A549 (cell line): ENCODE data around the gene NKX6-1.

Experiments
- CHD2 ChIP-seq: fragments of 150-350 bp; IDR thresholded peaks from 2 replicates; pipeline ENCODE4 v1.6.1; 2014; ENCODE audit warnings: low read length; ENCODE audit not compliant: partially characterized antibody
- CTCF ChIP-seq: fragments of >200 bp; sonication (Bioruptor Twin); formaldehyde crosslinking; IDR thresholded peaks from 3 replicates; pipeline ENCODE4 v1.5.1; 2016
- EP300 ChIP-seq, 2 experiments: fragments of >200 bp; sonication (Bioruptor Twin); formaldehyde crosslinking; IDR thresholded peaks; 2 replicates in 1 of 2; 3 replicates in 1 of 2; pipeline ENCODE4 v1.6.1; 2016 to 2017
- FOSB ChIP-seq: fragments of 250-450 bp; sonication (Bioruptor Pico); IDR thresholded peaks from 2 replicates; pipeline ENCODE4 v1.5.0; 2020; ENCODE audit warnings: mild to moderate bottlenecking, moderate library complexity
- HOXB13 ChIP-seq: fragments of 250-450 bp; sonication (Bioruptor Pico); IDR thresholded peaks from 2 replicates; pipeline ENCODE4 v1.5.0; 2020; ENCODE audit warnings: low read depth, mild to moderate bottlenecking, moderate library complexity
- JUNB ChIP-seq: fragments of >200 bp; sonication (Bioruptor Twin); formaldehyde crosslinking; IDR thresholded peaks from 2 replicates; pipeline ENCODE4 v1.6.1; 2016
- KDM5A ChIP-seq: fragments of 200-600 bp; sonication (generic); IDR thresholded peaks from 2 replicates; pipeline ENCODE4 v1.6.1; 2016; ENCODE audit warnings: antibody characterized with exemption, mild to moderate bottlenecking
- MYC ChIP-seq: IDR thresholded peaks from 2 replicates; pipeline ENCODE4 v1.6.1; 2012; ENCODE audit warnings: mild to moderate bottlenecking, inconsistent platforms, low read length, improper control_type of control experiment, borderline replicate concordance
- NR3C1 ChIP-seq: fragments of >200 bp; sonication (Bioruptor Twin); formaldehyde crosslinking; IDR thresholded peaks from 3 replicates; pipeline ENCODE4 v1.6.1; 2017
- POLR2A ChIP-seq: IDR thresholded peaks from 2 replicates; pipeline ENCODE4 v1.6.1; 2012; ENCODE audit warnings: mild to moderate bottlenecking, low read length
- RAD21 ChIP-seq, 2 experiments: fragments of >200 bp in 1 of 2; sonication (Bioruptor Twin) in 1 of 2; formaldehyde crosslinking in 1 of 2; IDR thresholded peaks in 1 of 2; conservative IDR thresholded peaks in 1 of 2; 2 replicates in 1 of 2; 3 replicates in 1 of 2; pipeline ENCODE4 v1.6.1; 2012 to 2018; ENCODE audit warnings: inconsistent platforms in 1 of 2
- TF ChIP-seq, protein P1 (sequence below): fragments of 150-350 bp; IDR thresholded peaks from 2 replicates; pipeline ENCODE4 v1.6.1; 2014; ENCODE audit warnings: low read depth, mild to moderate bottlenecking, low read length
- TF ChIP-seq, protein P2 (sequence below): fragments of 200-600 bp; sonication (generic); IDR thresholded peaks from 2 replicates; pipeline ENCODE4 v1.6.1; 2016; ENCODE audit warnings: antibody characterized with exemption, mild to moderate bottlenecking, moderate library complexity

GRCh38 chr4:84495118-84495793, 3.8 kb downstream of the NKX6-1 start:
- TF ChIP-seq CTCF: no peak
- TF ChIP-seq JUNB: no peak
- TF ChIP-seq CHD2: no peak
- no peak for TF ChIP-seq EP300 (IDR thresholded peaks at IDR 0.05)
- TF ChIP-seq KDM5A: no peak
- no peak for TF ChIP-seq NR3C1
- no peak for TF ChIP-seq FOSB
- TF ChIP-seq HOXB13 (CRISPR knock-in tag): no peak
- TF ChIP-seq MYC: no peak
- TF ChIP-seq, protein P1, sequence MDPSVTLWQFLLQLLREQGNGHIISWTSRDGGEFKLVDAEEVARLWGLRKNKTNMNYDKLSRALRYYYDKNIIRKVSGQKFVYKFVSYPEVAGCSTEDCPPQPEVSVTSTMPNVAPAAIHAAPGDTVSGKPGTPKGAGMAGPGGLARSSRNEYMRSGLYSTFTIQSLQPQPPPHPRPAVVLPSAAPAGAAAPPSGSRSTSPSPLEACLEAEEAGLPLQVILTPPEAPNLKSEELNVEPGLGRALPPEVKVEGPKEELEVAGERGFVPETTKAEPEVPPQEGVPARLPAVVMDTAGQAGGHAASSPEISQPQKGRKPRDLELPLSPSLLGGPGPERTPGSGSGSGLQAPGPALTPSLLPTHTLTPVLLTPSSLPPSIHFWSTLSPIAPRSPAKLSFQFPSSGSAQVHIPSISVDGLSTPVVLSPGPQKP: no peak
- TF ChIP-seq RAD21 (conservative IDR thresholded peaks at IDR 0.05 in 1 of 2, IDR thresholded peaks at IDR 0.05 in 1 of 2): no peak
- TF ChIP-seq, protein P2, sequence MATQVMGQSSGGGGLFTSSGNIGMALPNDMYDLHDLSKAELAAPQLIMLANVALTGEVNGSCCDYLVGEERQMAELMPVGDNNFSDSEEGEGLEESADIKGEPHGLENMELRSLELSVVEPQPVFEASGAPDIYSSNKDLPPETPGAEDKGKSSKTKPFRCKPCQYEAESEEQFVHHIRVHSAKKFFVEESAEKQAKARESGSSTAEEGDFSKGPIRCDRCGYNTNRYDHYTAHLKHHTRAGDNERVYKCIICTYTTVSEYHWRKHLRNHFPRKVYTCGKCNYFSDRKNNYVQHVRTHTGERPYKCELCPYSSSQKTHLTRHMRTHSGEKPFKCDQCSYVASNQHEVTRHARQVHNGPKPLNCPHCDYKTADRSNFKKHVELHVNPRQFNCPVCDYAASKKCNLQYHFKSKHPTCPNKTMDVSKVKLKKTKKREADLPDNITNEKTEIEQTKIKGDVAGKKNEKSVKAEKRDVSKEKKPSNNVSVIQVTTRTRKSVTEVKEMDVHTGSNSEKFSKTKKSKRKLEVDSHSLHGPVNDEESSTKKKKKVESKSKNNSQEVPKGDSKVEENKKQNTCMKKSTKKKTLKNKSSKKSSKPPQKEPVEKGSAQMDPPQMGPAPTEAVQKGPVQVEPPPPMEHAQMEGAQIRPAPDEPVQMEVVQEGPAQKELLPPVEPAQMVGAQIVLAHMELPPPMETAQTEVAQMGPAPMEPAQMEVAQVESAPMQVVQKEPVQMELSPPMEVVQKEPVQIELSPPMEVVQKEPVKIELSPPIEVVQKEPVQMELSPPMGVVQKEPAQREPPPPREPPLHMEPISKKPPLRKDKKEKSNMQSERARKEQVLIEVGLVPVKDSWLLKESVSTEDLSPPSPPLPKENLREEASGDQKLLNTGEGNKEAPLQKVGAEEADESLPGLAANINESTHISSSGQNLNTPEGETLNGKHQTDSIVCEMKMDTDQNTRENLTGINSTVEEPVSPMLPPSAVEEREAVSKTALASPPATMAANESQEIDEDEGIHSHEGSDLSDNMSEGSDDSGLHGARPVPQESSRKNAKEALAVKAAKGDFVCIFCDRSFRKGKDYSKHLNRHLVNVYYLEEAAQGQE: no peak
- no peak for TF ChIP-seq POLR2A
